ENCODE results near the gene GET4. TPM values are rescaled to one million over a fixed set of nuclear protein-coding genes. Genes with fewer than 3 reads are reported as not detected.

The GET4 gene
- total and polyA plus RNA-seq, 10 of the 15 experiments (the other 5 are each of a cell fraction or from before 2014, with no cell fraction given), result 0.66 to 73.8 (median 34.0) TPM

DNA sequence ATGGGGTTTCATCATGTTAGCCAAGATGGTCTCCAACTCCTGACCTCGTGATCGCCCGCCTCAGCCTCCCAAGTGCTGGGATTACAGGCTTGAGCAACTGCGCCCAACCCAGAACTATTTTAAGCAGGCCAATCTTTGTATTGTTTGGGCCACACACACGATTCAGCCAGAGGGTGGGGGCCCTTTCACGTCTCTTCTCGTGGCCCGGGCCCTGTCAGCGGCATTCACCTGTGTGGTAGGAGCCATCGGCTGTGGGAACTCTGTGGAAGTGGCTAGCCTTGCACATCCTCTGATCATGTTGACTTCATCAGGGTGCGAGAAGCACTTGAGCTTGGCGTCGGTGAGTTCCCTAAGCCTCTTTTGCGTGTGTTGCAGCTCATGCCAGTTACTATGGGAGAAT lies 27.2 kb upstream of the GET4 start (continued):
- TF ChIP-seq, protein P1, sequence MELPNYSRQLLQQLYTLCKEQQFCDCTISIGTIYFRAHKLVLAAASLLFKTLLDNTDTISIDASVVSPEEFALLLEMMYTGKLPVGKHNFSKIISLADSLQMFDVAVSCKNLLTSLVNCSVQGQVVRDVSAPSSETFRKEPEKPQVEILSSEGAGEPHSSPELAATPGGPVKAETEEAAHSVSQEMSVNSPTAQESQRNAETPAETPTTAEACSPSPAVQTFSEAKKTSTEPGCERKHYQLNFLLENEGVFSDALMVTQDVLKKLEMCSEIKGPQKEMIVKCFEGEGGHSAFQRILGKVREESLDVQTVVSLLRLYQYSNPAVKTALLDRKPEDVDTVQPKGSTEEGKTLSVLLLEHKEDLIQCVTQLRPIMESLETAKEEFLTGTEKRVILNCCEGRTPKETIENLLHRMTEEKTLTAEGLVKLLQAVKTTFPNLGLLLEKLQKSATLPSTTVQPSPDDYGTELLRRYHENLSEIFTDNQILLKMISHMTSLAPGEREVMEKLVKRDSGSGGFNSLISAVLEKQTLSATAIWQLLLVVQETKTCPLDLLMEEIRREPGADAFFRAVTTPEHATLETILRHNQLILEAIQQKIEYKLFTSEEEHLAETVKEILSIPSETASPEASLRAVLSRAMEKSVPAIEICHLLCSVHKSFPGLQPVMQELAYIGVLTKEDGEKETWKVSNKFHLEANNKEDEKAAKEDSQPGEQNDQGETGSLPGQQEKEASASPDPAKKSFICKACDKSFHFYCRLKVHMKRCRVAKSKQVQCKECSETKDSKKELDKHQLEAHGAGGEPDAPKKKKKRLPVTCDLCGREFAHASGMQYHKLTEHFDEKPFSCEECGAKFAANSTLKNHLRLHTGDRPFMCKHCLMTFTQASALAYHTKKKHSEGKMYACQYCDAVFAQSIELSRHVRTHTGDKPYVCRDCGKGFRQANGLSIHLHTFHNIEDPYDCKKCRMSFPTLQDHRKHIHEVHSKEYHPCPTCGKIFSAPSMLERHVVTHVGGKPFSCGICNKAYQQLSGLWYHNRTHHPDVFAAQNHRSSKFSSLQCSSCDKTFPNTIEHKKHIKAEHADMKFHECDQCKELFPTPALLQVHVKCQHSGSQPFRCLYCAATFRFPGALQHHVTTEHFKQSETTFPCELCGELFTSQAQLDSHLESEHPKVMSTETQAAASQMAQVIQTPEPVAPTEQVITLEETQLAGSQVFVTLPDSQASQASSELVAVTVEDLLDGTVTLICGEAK (IDR thresholded peaks at IDR 0.05; ENCODE audit: borderline replicate concordance), result no peak
- TF ChIP-seq ZNF384 (IDR thresholded peaks at IDR 0.05; ENCODE audit: borderline replicate concordance, low read depth, low read length) (no peak), BRCA1 (IDR thresholded peaks at IDR 0.05; ENCODE audit: low read depth, low read length) (no peak), CREM (IDR thresholded peaks at IDR 0.05; ENCODE audit: low read depth) (no peak), NBN (IDR thresholded peaks at IDR 0.05) (no peak)

DNA sequence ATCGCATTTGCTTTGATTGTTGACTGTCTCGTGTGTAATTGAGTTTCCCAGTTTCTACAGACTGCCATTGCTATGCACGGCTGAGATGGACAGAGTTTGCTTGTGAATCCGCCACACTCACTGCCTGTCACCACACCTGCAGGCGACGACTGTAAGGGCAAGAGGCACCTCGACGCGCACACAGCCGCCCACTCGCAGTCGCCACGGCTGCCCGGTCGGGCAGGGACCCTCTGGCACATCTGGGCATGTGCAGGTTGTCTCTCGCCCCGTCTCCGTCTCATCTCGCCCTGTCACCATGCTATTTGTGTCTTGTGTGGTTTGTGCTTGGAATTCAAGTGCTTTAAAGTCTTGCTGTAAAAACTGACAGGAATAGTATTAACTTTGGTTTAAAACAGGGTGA lies 26.6 kb upstream of the GET4 start:
- no peaks in the 10 kb centered on the region for H3K79me2 ChIP-seq (ENCODE audit: control insufficient read depth, insufficient read depth, low read length)
- FAIRE-seq (no peak), DNase-seq (ENCODE audit: low read depth, low spot score) (no peak), ATAC-seq (no peak)
- CTCF ChIA-PET, result no interaction called here
- no TSS peak for BruUV-seq (replicated peaks)
- POLR2A ChIA-PET, result no interaction called here
- H3K9ac ChIP-seq (ENCODE audit: control insufficient read depth, insufficient read depth, low read length), result no peak overlapping the region
- H3K4me3 ChIP-seq, result no peak overlapping the region
- H3K36me3 ChIP-seq (ENCODE audit: control insufficient read depth in 2 of 2, insufficient read depth in 2 of 2, low read length in 1 of 2), result peaks cover 21 to 25% of the 10 kb centered on the region in 2 experiments; a peak in 3 of 4 replicates
- no peaks in the 10 kb centered on the region for H3K27me3 ChIP-seq (replicated peaks in 1 of 2; ENCODE audit: control insufficient read depth in 2 of 2, insufficient read depth in 2 of 2, low read length in 1 of 2)
- intact Hi-C loops (cut with micrococcal nuclease; ENCODE audit: unreplicated experiment), result no loop called here
- H3K4me1 ChIP-seq (ENCODE audit: control insufficient read depth, insufficient read depth, low read length), result no peaks in the 10 kb centered on the region
- H3K4me2 ChIP-seq (ENCODE audit: control insufficient read depth, insufficient read depth), result no peak overlapping the region
- no peak overlapping the region for H3K27ac ChIP-seq (ENCODE audit: control insufficient read depth, insufficient read depth)
- no peaks in the 10 kb centered on the region; the same call in 2 of the 3 replicates for H3K9me3 ChIP-seq (replicated peaks; ENCODE audit: control insufficient read depth, insufficient read depth, low read length)
- no peak overlapping the region for H2AFZ ChIP-seq (ENCODE audit: control insufficient read depth, low read depth, low read length)
- in situ Hi-C loops (cut with MboI), result no loop called here
- no peaks in the 10 kb centered on the region for H4K20me1 ChIP-seq (ENCODE audit: control insufficient read depth, insufficient read depth)
- WGBS (ENCODE audit: insufficient coverage, insufficient replicate concordance, low lambda C conversion rate, missing lambda C conversion rate), result over 99% methylated on average over 19 of the region's 19 CpGs
- RAD21 ChIA-PET (ENCODE audit: unreplicated experiment), result no interaction called here
- SMC1A ChIA-PET (ENCODE audit: uncharacterized antibody, unreplicated experiment), result no interaction called here
- no peak for TF ChIP-seq MXI1 (IDR thresholded peaks at IDR 0.05; ENCODE audit: low read depth, low read length)
- TF ChIP-seq RCOR1 (conservative IDR thresholded peaks at IDR 0.05; ENCODE audit: low read depth, low read length), result no peak
- TF ChIP-seq, protein P2, sequence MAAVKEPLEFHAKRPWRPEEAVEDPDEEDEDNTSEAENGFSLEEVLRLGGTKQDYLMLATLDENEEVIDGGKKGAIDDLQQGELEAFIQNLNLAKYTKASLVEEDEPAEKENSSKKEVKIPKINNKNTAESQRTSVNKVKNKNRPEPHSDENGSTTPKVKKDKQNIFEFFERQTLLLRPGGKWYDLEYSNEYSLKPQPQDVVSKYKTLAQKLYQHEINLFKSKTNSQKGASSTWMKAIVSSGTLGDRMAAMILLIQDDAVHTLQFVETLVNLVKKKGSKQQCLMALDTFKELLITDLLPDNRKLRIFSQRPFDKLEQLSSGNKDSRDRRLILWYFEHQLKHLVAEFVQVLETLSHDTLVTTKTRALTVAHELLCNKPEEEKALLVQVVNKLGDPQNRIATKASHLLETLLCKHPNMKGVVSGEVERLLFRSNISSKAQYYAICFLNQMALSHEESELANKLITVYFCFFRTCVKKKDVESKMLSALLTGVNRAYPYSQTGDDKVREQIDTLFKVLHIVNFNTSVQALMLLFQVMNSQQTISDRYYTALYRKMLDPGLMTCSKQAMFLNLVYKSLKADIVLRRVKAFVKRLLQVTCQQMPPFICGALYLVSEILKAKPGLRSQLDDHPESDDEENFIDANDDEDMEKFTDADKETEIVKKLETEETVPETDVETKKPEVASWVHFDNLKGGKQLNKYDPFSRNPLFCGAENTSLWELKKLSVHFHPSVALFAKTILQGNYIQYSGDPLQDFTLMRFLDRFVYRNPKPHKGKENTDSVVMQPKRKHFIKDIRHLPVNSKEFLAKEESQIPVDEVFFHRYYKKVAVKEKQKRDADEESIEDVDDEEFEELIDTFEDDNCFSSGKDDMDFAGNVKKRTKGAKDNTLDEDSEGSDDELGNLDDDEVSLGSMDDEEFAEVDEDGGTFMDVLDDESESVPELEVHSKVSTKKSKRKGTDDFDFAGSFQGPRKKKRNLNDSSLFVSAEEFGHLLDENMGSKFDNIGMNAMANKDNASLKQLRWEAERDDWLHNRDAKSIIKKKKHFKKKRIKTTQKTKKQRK (IDR thresholded peaks at IDR 0.05; ENCODE audit: low read depth, low read length), result no peak
- no peak for TF ChIP-seq MTA3 (IDR thresholded peaks at IDR 0.05; ENCODE audit: borderline replicate concordance, low read length)
- no peak for TF ChIP-seq ZBTB4 (CRISPR knock-in tag; IDR thresholded peaks at IDR 0.05)
- no peak for TF ChIP-seq MLLT1 (IDR thresholded peaks at IDR 0.05)
